Panc1 (cell line): ENCODE data around the gene EARS2.

ENCODE experiments used
- POLR2AphosphoS5 ChIP-seq: IDR thresholded peaks from 2 replicates; pipeline ENCODE4 v1.6.1; 2012; ENCODE audit warnings: mild to moderate bottlenecking, low read depth, low read length, moderate library complexity
- TCF7L2 ChIP-seq: IDR thresholded peaks from 2 replicates; pipeline ENCODE4 v1.6.1; 2011; ENCODE audit warnings: mild to moderate bottlenecking, low read depth, low read length, inconsistent platforms
- TF ChIP-seq, protein P1 (sequence below): fragments of 450-650 bp; IDR thresholded peaks from 2 replicates; pipeline ENCODE4 v1.5.1; 2017; ENCODE audit warnings: mild to moderate bottlenecking

- TF ChIP-seq, protein P1, sequence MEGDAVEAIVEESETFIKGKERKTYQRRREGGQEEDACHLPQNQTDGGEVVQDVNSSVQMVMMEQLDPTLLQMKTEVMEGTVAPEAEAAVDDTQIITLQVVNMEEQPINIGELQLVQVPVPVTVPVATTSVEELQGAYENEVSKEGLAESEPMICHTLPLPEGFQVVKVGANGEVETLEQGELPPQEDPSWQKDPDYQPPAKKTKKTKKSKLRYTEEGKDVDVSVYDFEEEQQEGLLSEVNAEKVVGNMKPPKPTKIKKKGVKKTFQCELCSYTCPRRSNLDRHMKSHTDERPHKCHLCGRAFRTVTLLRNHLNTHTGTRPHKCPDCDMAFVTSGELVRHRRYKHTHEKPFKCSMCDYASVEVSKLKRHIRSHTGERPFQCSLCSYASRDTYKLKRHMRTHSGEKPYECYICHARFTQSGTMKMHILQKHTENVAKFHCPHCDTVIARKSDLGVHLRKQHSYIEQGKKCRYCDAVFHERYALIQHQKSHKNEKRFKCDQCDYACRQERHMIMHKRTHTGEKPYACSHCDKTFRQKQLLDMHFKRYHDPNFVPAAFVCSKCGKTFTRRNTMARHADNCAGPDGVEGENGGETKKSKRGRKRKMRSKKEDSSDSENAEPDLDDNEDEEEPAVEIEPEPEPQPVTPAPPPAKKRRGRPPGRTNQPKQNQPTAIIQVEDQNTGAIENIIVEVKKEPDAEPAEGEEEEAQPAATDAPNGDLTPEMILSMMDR = no peak
- TF ChIP-seq TCF7L2 (no peak), POLR2AphosphoS5 (no peak)
Measured at GRCh38 chr16:23504076-23504452, 53.1 kb downstream of the EARS2 start.
